Thyroid gland (tissue), 4 donors: Measurements from ENCODE around the gene BCCIP. TPM values are rescaled to one million over a fixed set of nuclear protein-coding genes. Genes with fewer than 3 reads are reported as not detected.

Experiments used
- DNase-seq, 2 donors: peaks; one replicate each; pipeline ENCODE4 v3.0.0-alpha.2; 2019
- H3K27ac ChIP-seq, 3 donors: fragments of 200-600 bp; sonication (generic); 1 replicate in 2 of 3; 2 replicates in 1 of 3; pipeline ENCODE4 v1.5.1; 2016 to 2019; ENCODE audit warnings: mild to moderate bottlenecking in 1 of 3, moderate library complexity in 1 of 3
- H3K27me3 ChIP-seq: fragments of 200-600 bp; sonication (generic); one replicate; pipeline ENCODE4 v1.5.1; 2019
- H3K36me3 ChIP-seq, 2 donors: fragments of 200-600 bp; sonication (generic); one replicate each; pipeline ENCODE4 v1.5.1; 2016 to 2019
- H3K4me1 ChIP-seq, 2 donors: fragments of 200-600 bp; sonication (generic); one replicate each; pipeline ENCODE4 v1.5.1; 2017 to 2019
- H3K4me3 ChIP-seq, 3 donors: fragments of 200-600 bp; sonication (generic); replicated peaks in 1 of 3; 1 replicate in 2 of 3; 2 replicates in 1 of 3; pipeline ENCODE4 v1.5.1; 2016; ENCODE audit warnings: mild to moderate bottlenecking in 1 of 3
- H3K9me3 ChIP-seq: fragments of 200-600 bp; sonication (generic); one replicate; pipeline ENCODE4 v1.5.1; 2017
- CTCF ChIP-seq, 6 experiments: fragments of 200-600 bp in 3 of 6; fragments of 450-650 bp in 3 of 6; sonication (generic) in 3 of 6; IDR thresholded peaks; one replicate each; pipeline ENCODE4 v1.5.1; 2016 to 2019; ENCODE audit warnings: antibody characterized with exemption in 6 of 6, mild to moderate bottlenecking in 2 of 6, inconsistent platforms in 1 of 6, moderate library complexity in 1 of 6
- POLR2A ChIP-seq, 2 donors: fragments of 450-650 bp; IDR thresholded peaks; one replicate each; pipeline ENCODE4 v1.6.1; 2017; ENCODE audit warnings: antibody characterized with exemption in 2 of 2, mild to moderate bottlenecking in 2 of 2, moderate library complexity in 1 of 2
- WGBS, 2 donors: methylation state at CpG; one replicate each; pipeline ENCODE4 v1.1.5; 2017; 5-methylcytosine and 5-hydroxymethylcytosine counted together
- intact Hi-C: fragments of 100-400 bp; cut with DNase I; formaldehyde crosslinking; loops from one replicate; pipeline ENCODE4 v1.15.1; 2023
- total RNA-seq, 4 donors: library from RNA; depleted of rRNA; stranded (reverse); fragments of >200 nt; gene quantifications; one replicate each; pipeline ENCODE4 v1.2.3, GENCODE V29; 2016

BCCIP gene
- total RNA-seq, 4 donors from 2014 or later: 38.6 to 52.1 (median 42.3) TPM

GRCh38 chr10:125792342-125793300, 30.7 kb upstream of the BCCIP start:
- Histone ChIP-seq H3K4me3 (no peak overlapping the region), H3K27ac (no peak overlapping the region), H3K36me3 (peaks cover 11 to 28% of the 10 kb centered on the region in 2 donors), H3K9me3 (no peaks in the 10 kb centered on the region), H3K27me3 (no peaks in the 10 kb centered on the region), H3K4me1 (no peaks in the 10 kb centered on the region)
- 93 to 94% methylated on average over 9 to 11 of the region's 14 CpGs for WGBS, 2 donors
- TF ChIP-seq POLR2A (IDR thresholded peaks at IDR 0.05) (no peak), CTCF (IDR thresholded peaks at IDR 0.05) (no peak)
- intact Hi-C loops: no loop called here
- DNase-seq: no peak

GRCh38 chr10:125795128-125795527, 28.2 kb upstream of the BCCIP start:
- no peaks in the 10 kb centered on the region for H3K4me1 ChIP-seq
- TF ChIP-seq CTCF (IDR thresholded peaks at IDR 0.05): no peak
- TF ChIP-seq POLR2A (IDR thresholded peaks at IDR 0.05): no peak
- 79 to 83% methylated on average over 1 to 2 of the region's 2 CpGs for WGBS, 2 donors
- H3K36me3 ChIP-seq: peaks cover 11 to 34% of the 10 kb centered on the region in 2 donors
- H3K27ac ChIP-seq: no peak overlapping the region
- DNase-seq: no peak
- H3K9me3 ChIP-seq: no peaks in the 10 kb centered on the region
- no peaks in the 10 kb centered on the region for H3K27me3 ChIP-seq
- no peak overlapping the region for H3K4me3 ChIP-seq
- intact Hi-C loops: no loop called here

- intact Hi-C loops: no loop called here
- H3K27me3 ChIP-seq: no peaks in the 10 kb centered on the region
- no peaks in the 10 kb centered on the region for H3K9me3 ChIP-seq
- H3K4me1 ChIP-seq: no peaks in the 10 kb centered on the region
- 81 to 91% methylated on average over 8 of the region's 8 CpGs for WGBS, 2 donors
- no peak for DNase-seq
- H3K4me3 ChIP-seq: no peak overlapping the region
- peaks cover 11 to 34% of the 10 kb centered on the region in 2 donors for H3K36me3 ChIP-seq
- TF ChIP-seq CTCF (IDR thresholded peaks at IDR 0.05) (no peak), POLR2A (IDR thresholded peaks at IDR 0.05) (no peak)
- H3K27ac ChIP-seq: no peak overlapping the region
These were observed 27.6 kb upstream of the BCCIP start for GRCh38 chr10:125795637-125796190.

GRCh38 chr10:125797424-125797823, 25.9 kb upstream of the BCCIP start:
- intact Hi-C loops: no loop called here
- Histone ChIP-seq H3K27ac (no peak overlapping the region), H3K36me3 (peaks cover 11 to 28% of the 10 kb centered on the region in 2 donors), H3K27me3 (no peaks in the 10 kb centered on the region), H3K9me3 (no peaks in the 10 kb centered on the region), H3K4me1 (no peaks in the 10 kb centered on the region), H3K4me3 (no peak overlapping the region)
- TF ChIP-seq CTCF (IDR thresholded peaks at IDR 0.05): no peak
- TF ChIP-seq POLR2A (IDR thresholded peaks at IDR 0.05): no peak
- 95 to 99% methylated on average over 8 of the region's 8 CpGs for WGBS, 2 donors
- DNase-seq: no peak
